Thyroid gland (tissue), 4 donors: ENCODE measurements around the gene HELQ. TPM values are rescaled to one million over a fixed set of nuclear protein-coding genes. Genes with fewer than 3 reads are reported as not detected.

ENCODE experiments used
- DNase-seq, 2 donors: peaks; one replicate each; pipeline ENCODE4 v3.0.0-alpha.2; 2019
- H3K27ac ChIP-seq, 3 donors: fragments of 200-600 bp; sonication (generic); 1 replicate in 2 of 3; 2 replicates in 1 of 3; pipeline ENCODE4 v1.5.1; 2016 to 2019; ENCODE audit warnings: mild to moderate bottlenecking in 1 of 3, moderate library complexity in 1 of 3
- H3K27me3 ChIP-seq: fragments of 200-600 bp; sonication (generic); one replicate; pipeline ENCODE4 v1.5.1; 2019
- H3K36me3 ChIP-seq, 2 donors: fragments of 200-600 bp; sonication (generic); one replicate each; pipeline ENCODE4 v1.5.1; 2016 to 2019
- H3K4me1 ChIP-seq, 2 donors: fragments of 200-600 bp; sonication (generic); one replicate each; pipeline ENCODE4 v1.5.1; 2017 to 2019
- H3K4me3 ChIP-seq, 3 donors: fragments of 200-600 bp; sonication (generic); replicated peaks in 1 of 3; 1 replicate in 2 of 3; 2 replicates in 1 of 3; pipeline ENCODE4 v1.5.1; 2016; ENCODE audit warnings: mild to moderate bottlenecking in 1 of 3
- H3K9me3 ChIP-seq: fragments of 200-600 bp; sonication (generic); one replicate; pipeline ENCODE4 v1.5.1; 2017
- POLR2A ChIP-seq, 2 donors: fragments of 450-650 bp; IDR thresholded peaks; one replicate each; pipeline ENCODE4 v1.6.1; 2017; ENCODE audit warnings: antibody characterized with exemption in 2 of 2, mild to moderate bottlenecking in 2 of 2, moderate library complexity in 1 of 2
- WGBS, 2 donors: methylation state at CpG; one replicate each; pipeline ENCODE4 v1.1.5; 2017; 5-methylcytosine and 5-hydroxymethylcytosine counted together
- intact Hi-C: fragments of 100-400 bp; cut with DNase I; formaldehyde crosslinking; loops from one replicate; pipeline ENCODE4 v1.15.1; 2023
- total RNA-seq, 4 donors: library from RNA; depleted of rRNA; stranded (reverse); fragments of >200 nt; gene quantifications; one replicate each; pipeline ENCODE4 v1.2.3, GENCODE V29; 2016
- TF ChIP-seq, protein P1 (sequence below), 6 experiments: fragments of 200-600 bp in 3 of 6; fragments of 450-650 bp in 3 of 6; sonication (generic) in 3 of 6; IDR thresholded peaks; one replicate each; pipeline ENCODE4 v1.5.1; 2016 to 2019; ENCODE audit warnings: antibody characterized with exemption in 6 of 6, mild to moderate bottlenecking in 2 of 6, inconsistent platforms in 1 of 6, moderate library complexity in 1 of 6

The HELQ gene
- total RNA-seq, 4 donors from 2014 or later = 20.6 to 39.9 (median 28.5) TPM

GRCh38 chr4:83387012-83387411, 68.6 kb downstream of the HELQ start:
- H3K27ac ChIP-seq = peak overlapping the region in 1 of 3 donors; percentile 34
- peaks cover 0 to 18% of the 10 kb centered on the region in 2 donors for H3K4me1 ChIP-seq
- TF ChIP-seq POLR2A (IDR thresholded peaks at IDR 0.05) = no peak
- TF ChIP-seq, protein P1, sequence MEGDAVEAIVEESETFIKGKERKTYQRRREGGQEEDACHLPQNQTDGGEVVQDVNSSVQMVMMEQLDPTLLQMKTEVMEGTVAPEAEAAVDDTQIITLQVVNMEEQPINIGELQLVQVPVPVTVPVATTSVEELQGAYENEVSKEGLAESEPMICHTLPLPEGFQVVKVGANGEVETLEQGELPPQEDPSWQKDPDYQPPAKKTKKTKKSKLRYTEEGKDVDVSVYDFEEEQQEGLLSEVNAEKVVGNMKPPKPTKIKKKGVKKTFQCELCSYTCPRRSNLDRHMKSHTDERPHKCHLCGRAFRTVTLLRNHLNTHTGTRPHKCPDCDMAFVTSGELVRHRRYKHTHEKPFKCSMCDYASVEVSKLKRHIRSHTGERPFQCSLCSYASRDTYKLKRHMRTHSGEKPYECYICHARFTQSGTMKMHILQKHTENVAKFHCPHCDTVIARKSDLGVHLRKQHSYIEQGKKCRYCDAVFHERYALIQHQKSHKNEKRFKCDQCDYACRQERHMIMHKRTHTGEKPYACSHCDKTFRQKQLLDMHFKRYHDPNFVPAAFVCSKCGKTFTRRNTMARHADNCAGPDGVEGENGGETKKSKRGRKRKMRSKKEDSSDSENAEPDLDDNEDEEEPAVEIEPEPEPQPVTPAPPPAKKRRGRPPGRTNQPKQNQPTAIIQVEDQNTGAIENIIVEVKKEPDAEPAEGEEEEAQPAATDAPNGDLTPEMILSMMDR (IDR thresholded peaks at IDR 0.05) = no peak
- WGBS, 2 donors = 49 to 74% methylated on average over 3 of the region's 3 CpGs
- no peaks in the 10 kb centered on the region for H3K36me3 ChIP-seq
- intact Hi-C loops = no loop called here
- H3K4me3 ChIP-seq = no peak overlapping the region
- no peaks in the 10 kb centered on the region for H3K9me3 ChIP-seq
- DNase-seq = peak; percentile 11 to 14
- H3K27me3 ChIP-seq = no peaks in the 10 kb centered on the region

- Histone ChIP-seq H3K36me3 (no peaks in the 10 kb centered on the region), H3K9me3 (no peaks in the 10 kb centered on the region), H3K27me3 (no peaks in the 10 kb centered on the region), H3K4me1 (peaks cover 0 to 12% of the 10 kb centered on the region in 2 donors), H3K4me3 (no peak overlapping the region), H3K27ac (no peak overlapping the region)
- no peak for DNase-seq
- WGBS, 2 donors = 72 to 78% methylated on average over 2 of the region's 2 CpGs
- TF ChIP-seq POLR2A (IDR thresholded peaks at IDR 0.05) = no peak
- TF ChIP-seq, protein P1 (IDR thresholded peaks at IDR 0.05) = no peak
- intact Hi-C loops = no loop called here
Observed at GRCh38 chr4:83382850-83383249, 72.8 kb downstream of the HELQ start.

GRCh38 chr4:83381173-83381572, 74.5 kb downstream of the HELQ start:
- Histone ChIP-seq H3K9me3 (no peaks in the 10 kb centered on the region), H3K27me3 (no peaks in the 10 kb centered on the region), H3K36me3 (no peaks in the 10 kb centered on the region), H3K4me1 (no peaks in the 10 kb centered on the region), H3K4me3 (no peak overlapping the region), H3K27ac (no peak overlapping the region)
- intact Hi-C loops = no loop called here
- TF ChIP-seq, protein P1 (IDR thresholded peaks at IDR 0.05) = no peak
- TF ChIP-seq POLR2A (IDR thresholded peaks at IDR 0.05) = no peak
- no peak for DNase-seq
- 71 to 82% methylated on average over 4 of the region's 4 CpGs for WGBS, 2 donors

DNA sequence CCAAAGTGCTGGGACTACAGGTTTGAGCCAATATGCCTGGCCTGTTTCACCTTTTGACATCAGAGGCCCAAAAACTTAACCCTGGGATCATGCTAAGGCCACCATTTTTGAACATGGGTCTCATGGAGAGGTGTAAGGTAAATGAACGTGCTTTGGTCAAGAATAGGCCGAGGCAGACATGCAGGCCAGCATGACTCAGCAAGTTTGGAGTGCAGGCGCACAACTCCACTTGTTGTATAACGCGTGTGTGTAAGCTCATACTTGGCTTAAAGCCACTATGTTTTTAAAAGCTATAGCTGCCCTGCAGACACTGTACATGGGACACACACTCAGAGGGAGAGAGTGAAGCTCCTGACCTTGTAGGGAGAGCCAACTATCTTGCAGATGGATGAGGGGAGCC, 77.2 kb downstream of the HELQ start:
- no peaks in the 10 kb centered on the region for H3K9me3 ChIP-seq
- H3K4me3 ChIP-seq = no peak overlapping the region
- DNase-seq = no peak
- 89 to 95% methylated on average over 5 of the region's 5 CpGs for WGBS, 2 donors
- TF ChIP-seq, protein P1 (IDR thresholded peaks at IDR 0.05) = no peak
- no peak for TF ChIP-seq POLR2A (IDR thresholded peaks at IDR 0.05)
- intact Hi-C loops = no loop called here
- H3K4me1 ChIP-seq = no peaks in the 10 kb centered on the region
- no peaks in the 10 kb centered on the region for H3K27me3 ChIP-seq
- H3K36me3 ChIP-seq = no peaks in the 10 kb centered on the region
- H3K27ac ChIP-seq = no peak overlapping the region

DNA sequence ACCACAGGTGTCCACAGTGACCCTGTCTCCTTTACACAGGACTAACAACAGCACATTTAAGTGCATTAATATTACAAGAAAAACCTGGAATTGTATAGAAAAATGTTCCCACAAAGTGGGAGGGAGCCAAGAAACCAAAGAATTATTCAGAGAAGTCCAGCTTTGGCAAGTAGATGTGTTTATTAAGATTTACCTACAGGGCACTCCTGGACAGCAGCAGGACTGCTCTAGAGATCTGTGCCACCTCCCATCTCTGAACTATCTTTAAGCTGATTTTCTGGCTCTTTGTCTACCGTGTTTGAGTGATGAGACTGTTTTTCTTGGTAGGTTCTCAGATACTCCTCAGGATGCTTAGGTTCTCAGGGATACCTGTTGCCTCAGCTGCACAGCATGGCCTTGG, 82.7 kb downstream of the HELQ start:
- Histone ChIP-seq H3K4me3 (no peak overlapping the region), H3K4me1 (no peaks in the 10 kb centered on the region), H3K27me3 (no peaks in the 10 kb centered on the region), H3K36me3 (no peaks in the 10 kb centered on the region), H3K9me3 (no peaks in the 10 kb centered on the region), H3K27ac (no peak overlapping the region)
- TF ChIP-seq POLR2A (IDR thresholded peaks at IDR 0.05) = no peak
- TF ChIP-seq, protein P1 (IDR thresholded peaks at IDR 0.05) = no peak
- WGBS, 2 donors = 53 to 71% methylated on average over 1 of the region's 1 CpG
- DNase-seq = no peak
- intact Hi-C loops = no loop called here
